ENCODE data around the gene CENPS.

- TF ChIP-seq POLR2A (IDR thresholded peaks at IDR 0.05) (no peak), CTCF (IDR thresholded peaks at IDR 0.05) (no peak)
Observed at GRCh38 chr1:10419351-10419750, 10.9 kb upstream of the CENPS start.
